Transverse colon (tissue), 4 donors: Measurements from ENCODE around the gene DOK7. TPM values are rescaled to one million over a fixed set of nuclear protein-coding genes. Genes with fewer than 3 reads are reported as not detected.

ENCODE experiments used
- DNase-seq: peaks from one replicate; pipeline ENCODE4 v3.0.0-alpha.2; 2019
- H3K27ac ChIP-seq, 4 donors: fragments of 200-600 bp; sonication (generic); 2 replicates each; pipeline ENCODE4 v1.5.1; 2016 to 2018; ENCODE audit warnings: inconsistent platforms in 4 of 4
- H3K27me3 ChIP-seq: fragments of 200-600 bp; sonication (generic); 2 replicates; pipeline ENCODE4 v1.5.1; 2017; ENCODE audit warnings: inconsistent platforms
- H3K36me3 ChIP-seq, 4 donors: fragments of 200-600 bp; sonication (generic); 2 replicates each; pipeline ENCODE4 v1.5.1; 2017 to 2019; ENCODE audit warnings: inconsistent platforms in 4 of 4
- H3K4me1 ChIP-seq, 4 donors: fragments of 200-600 bp; sonication (generic); 2 replicates each; pipeline ENCODE4 v1.5.1; 2017 to 2020; ENCODE audit warnings: inconsistent platforms in 4 of 4
- H3K4me3 ChIP-seq, 4 donors: fragments of 200-600 bp; sonication (generic); 1 replicate in 1 of 4; 2 replicates in 3 of 4; pipeline versions ENCODE4 v1.5.1 to v1.6.1; 2017 to 2019; ENCODE audit warnings: inconsistent platforms in 4 of 4
- H3K9me3 ChIP-seq, 2 donors: fragments of 200-600 bp; sonication (generic); 2 replicates each; pipeline ENCODE4 v1.5.1; 2017 to 2019; ENCODE audit warnings: inconsistent platforms in 2 of 2
- EP300 ChIP-seq: sonication (generic); formaldehyde crosslinking; IDR thresholded peaks from one replicate; pipeline ENCODE4 v1.6.1; 2017; ENCODE audit warnings: antibody characterized with exemption, low read depth
- POLR2A ChIP-seq: fragments of 450-650 bp; IDR thresholded peaks from one replicate; pipeline ENCODE4 v1.6.1; 2016; ENCODE audit warnings: antibody characterized with exemption, mild to moderate bottlenecking, moderate library complexity
- POLR2AphosphoS5 ChIP-seq, 3 donors: sonication (generic); formaldehyde crosslinking; IDR thresholded peaks; one replicate each; pipeline ENCODE4 v1.6.1; 2016; ENCODE audit warnings: antibody characterized with exemption in 3 of 3
- WGBS, 2 donors: methylation state at CpG; one replicate each; pipeline ENCODE4 v1.1.5; 2018; ENCODE audit warnings: low coverage in 1 of 2; 5-methylcytosine and 5-hydroxymethylcytosine counted together
- in situ Hi-C, 4 donors: fragments of 200-750 bp; cut with MboI; loops; one replicate each; pipeline versions ENCODE4 v1.15.0 to v1.15.1; 2017; ENCODE audit warnings: low sequenced_read_pairs in 3 of 4, low pct_ligation_motif_present in 1 of 4, low pct_unique_long_range_greater_than_20kb in 1 of 4
- intact Hi-C: fragments of 100-400 bp; cut with DNase I; formaldehyde crosslinking; loops from one replicate; pipeline ENCODE4 v1.15.1; 2023; ENCODE audit warnings: low total_unique reads
- total RNA-seq, 4 donors: library from RNA; depleted of rRNA; stranded (reverse); fragments of >200 nt; gene quantifications; one replicate each; pipeline ENCODE4 v1.1.0, GENCODE V29; 2016
- TF ChIP-seq, protein P1 (sequence below), 5 experiments: fragments of 200-600 bp in 3 of 5; fragments of 450-650 bp in 2 of 5; sonication (generic) in 3 of 5; IDR thresholded peaks; 1 replicate in 2 of 5; 2 replicates in 3 of 5; pipeline ENCODE4 v1.5.1; 2016 to 2017; ENCODE audit warnings: antibody characterized with exemption in 5 of 5, inconsistent platforms in 3 of 5, mild to moderate bottlenecking in 2 of 5, moderate library complexity in 1 of 5

The DOK7 gene
- total RNA-seq, 4 donors from 2014 or later: 0.27 to 0.95 TPM; not detected in 2

- in situ Hi-C loops: no loop called here
Observed at GRCh38 chr4:3523146-3523627, 60.1 kb downstream of the DOK7 start.

GRCh38 chr4:3523628-3524221, 60.6 kb downstream of the DOK7 start:
- no peak overlapping the region for H3K4me3 ChIP-seq
- no peak for TF ChIP-seq POLR2A
- no peak for TF ChIP-seq POLR2AphosphoS5 (IDR thresholded peaks at IDR 0.05)
- TF ChIP-seq, protein P1, sequence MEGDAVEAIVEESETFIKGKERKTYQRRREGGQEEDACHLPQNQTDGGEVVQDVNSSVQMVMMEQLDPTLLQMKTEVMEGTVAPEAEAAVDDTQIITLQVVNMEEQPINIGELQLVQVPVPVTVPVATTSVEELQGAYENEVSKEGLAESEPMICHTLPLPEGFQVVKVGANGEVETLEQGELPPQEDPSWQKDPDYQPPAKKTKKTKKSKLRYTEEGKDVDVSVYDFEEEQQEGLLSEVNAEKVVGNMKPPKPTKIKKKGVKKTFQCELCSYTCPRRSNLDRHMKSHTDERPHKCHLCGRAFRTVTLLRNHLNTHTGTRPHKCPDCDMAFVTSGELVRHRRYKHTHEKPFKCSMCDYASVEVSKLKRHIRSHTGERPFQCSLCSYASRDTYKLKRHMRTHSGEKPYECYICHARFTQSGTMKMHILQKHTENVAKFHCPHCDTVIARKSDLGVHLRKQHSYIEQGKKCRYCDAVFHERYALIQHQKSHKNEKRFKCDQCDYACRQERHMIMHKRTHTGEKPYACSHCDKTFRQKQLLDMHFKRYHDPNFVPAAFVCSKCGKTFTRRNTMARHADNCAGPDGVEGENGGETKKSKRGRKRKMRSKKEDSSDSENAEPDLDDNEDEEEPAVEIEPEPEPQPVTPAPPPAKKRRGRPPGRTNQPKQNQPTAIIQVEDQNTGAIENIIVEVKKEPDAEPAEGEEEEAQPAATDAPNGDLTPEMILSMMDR (IDR thresholded peaks at IDR 0.05): no peak
- TF ChIP-seq EP300: no peak
- intact Hi-C loops (no loop called here), in situ Hi-C loops (no loop called here)
- no peak for DNase-seq
- H3K27me3 ChIP-seq: no peaks in the 10 kb centered on the region
- no peak overlapping the region for H3K27ac ChIP-seq
- peaks cover 0 to 31% (median 16%) of the 10 kb centered on the region in 4 donors for H3K36me3 ChIP-seq
- 90 to 100% methylated on average over 8 to 19 of the region's 24 CpGs for WGBS, 2 donors
- H3K4me1 ChIP-seq: no peaks in the 10 kb centered on the region
- no peaks in the 10 kb centered on the region for H3K9me3 ChIP-seq

More at GRCh38 chr4:3523146-3523627, 60.1 kb downstream of the DOK7 start:
- TF ChIP-seq, protein P1 (IDR thresholded peaks at IDR 0.05): no peak
- TF ChIP-seq POLR2A (no peak), POLR2AphosphoS5 (IDR thresholded peaks at IDR 0.05) (no peak), EP300 (no peak)
- Histone ChIP-seq H3K9me3 (no peaks in the 10 kb centered on the region), H3K27me3 (no peaks in the 10 kb centered on the region), H3K27ac (no peak overlapping the region), H3K4me1 (no peaks in the 10 kb centered on the region), H3K36me3 (peaks cover 0 to 35% (median 18%) of the 10 kb centered on the region in 4 donors), H3K4me3 (no peak overlapping the region)
- no peak for DNase-seq
- intact Hi-C loops: no loop called here
- WGBS, 2 donors: 97% methylated on average over 10 of the region's 10 CpGs; no CpG with 5 or more reads in 1 of the 2 donors

GRCh38 chr4:3524349-3524748, 61.2 kb downstream of the DOK7 start:
- Histone ChIP-seq H3K27ac (no peak overlapping the region), H3K4me1 (no peaks in the 10 kb centered on the region), H3K27me3 (no peaks in the 10 kb centered on the region), H3K9me3 (no peaks in the 10 kb centered on the region), H3K4me3 (no peak overlapping the region), H3K36me3 (peaks cover 0 to 26% (median 15%) of the 10 kb centered on the region in 4 donors)
- intact Hi-C loops: no loop called here
- TF ChIP-seq, protein P1 (IDR thresholded peaks at IDR 0.05): no peak
- no peak for TF ChIP-seq POLR2AphosphoS5 (IDR thresholded peaks at IDR 0.05)
- TF ChIP-seq EP300: no peak
- TF ChIP-seq POLR2A: no peak
- 100% methylated on average over 8 of the region's 8 CpGs; no CpG with 5 or more reads in 1 of the 2 donors for WGBS, 2 donors
- DNase-seq: no peak
- in situ Hi-C loops: no loop called here

DNA sequence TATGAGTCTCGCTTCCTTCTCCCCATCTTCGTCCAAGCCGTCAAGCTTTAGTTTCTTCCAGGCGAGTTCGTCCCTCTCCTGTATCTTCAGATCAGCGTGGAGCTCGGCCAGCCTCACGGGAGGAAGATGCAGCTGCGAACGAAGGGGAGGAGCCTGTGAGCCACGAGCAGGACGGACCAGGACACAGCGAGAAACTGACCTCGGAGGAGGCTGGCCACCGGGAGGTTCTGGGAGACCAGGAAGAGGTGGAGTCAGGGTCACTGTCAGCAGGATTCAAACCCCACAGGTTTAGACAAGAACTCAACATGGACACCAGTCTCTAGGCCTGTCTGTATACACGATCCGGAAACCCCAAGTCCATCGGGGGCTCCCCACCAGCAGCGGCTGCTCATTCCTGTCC, 61.8 kb downstream of the DOK7 start:
- intact Hi-C loops (no loop called here), in situ Hi-C loops (no loop called here)
- Histone ChIP-seq H3K27me3 (no peaks in the 10 kb centered on the region), H3K36me3 (peaks cover 0 to 20% (median 13%) of the 10 kb centered on the region in 4 donors), H3K9me3 (no peaks in the 10 kb centered on the region), H3K4me3 (no peak overlapping the region), H3K4me1 (peaks cover 0 to 5% (median 0%) of the 10 kb centered on the region in 4 donors), H3K27ac (no peak overlapping the region)
- TF ChIP-seq POLR2AphosphoS5 (IDR thresholded peaks at IDR 0.05) (no peak), EP300 (no peak), POLR2A (no peak)
- TF ChIP-seq, protein P1 (IDR thresholded peaks at IDR 0.05): no peak
- 90% methylated on average over 5 to 19 of the region's 19 CpGs for WGBS, 2 donors
- no peak for DNase-seq
